Daoy (cell line): ENCODE measurements around the gene ERF. TPM values are rescaled to one million over a fixed set of nuclear protein-coding genes. Genes with fewer than 3 reads are reported as not detected.

Experiments
- DNase-seq: peaks from one replicate; pipeline ENCODE4 v3.0.0-alpha.2; 2015; ENCODE audit warnings: low read depth
- total RNA-seq: library from RNA; depleted of rRNA; stranded (reverse); fragments of >200 nt; shearing (Covaris generic); gene quantifications from 2 replicates; pipeline ENCODE4 v1.2.3, GENCODE V29; 2014; rRNA removed

ERF gene
- 23.8 and 30.8 TPM in 2 replicates for total RNA-seq

GRCh38 chr19:42254850-42255765, at the start of gene ERF:
Gene ERF (minus strand): TSS chr19:42255128. CDS start chr19:42254999, 129 bp downstream.
- DNase-seq, result peak; percentile 96

- no peak for DNase-seq
Observed at GRCh38 chr19:42303876-42304275, 48.9 kb upstream of the ERF start.

DNA sequence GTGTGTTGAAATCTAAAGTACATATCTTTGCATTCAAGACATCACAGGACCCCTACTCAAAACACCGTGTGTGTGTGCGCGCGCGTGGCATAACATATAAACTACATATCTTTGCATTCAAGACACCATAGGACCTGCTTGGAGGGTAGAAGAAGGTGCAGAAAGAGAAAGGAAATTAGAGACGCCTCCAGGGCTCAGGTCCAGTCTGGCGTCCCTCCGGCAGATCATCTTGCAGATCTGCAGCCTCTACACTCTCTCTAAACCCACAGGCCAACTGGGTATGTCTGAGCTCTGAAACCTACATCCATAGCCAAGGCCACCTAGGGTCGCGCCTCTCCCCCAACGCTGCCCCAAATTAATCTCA, 48.2 kb upstream of the ERF start:
- DNase-seq, result no peak

GRCh38 chr19:42301646-42302203, 46.8 kb upstream of the ERF start, which contains the start of gene PRR19:
Gene PRR19 (plus strand): TSS chr19:42302132. CDS start chr19:42309585, 7,453 bp downstream.
- no peak for DNase-seq

DNA sequence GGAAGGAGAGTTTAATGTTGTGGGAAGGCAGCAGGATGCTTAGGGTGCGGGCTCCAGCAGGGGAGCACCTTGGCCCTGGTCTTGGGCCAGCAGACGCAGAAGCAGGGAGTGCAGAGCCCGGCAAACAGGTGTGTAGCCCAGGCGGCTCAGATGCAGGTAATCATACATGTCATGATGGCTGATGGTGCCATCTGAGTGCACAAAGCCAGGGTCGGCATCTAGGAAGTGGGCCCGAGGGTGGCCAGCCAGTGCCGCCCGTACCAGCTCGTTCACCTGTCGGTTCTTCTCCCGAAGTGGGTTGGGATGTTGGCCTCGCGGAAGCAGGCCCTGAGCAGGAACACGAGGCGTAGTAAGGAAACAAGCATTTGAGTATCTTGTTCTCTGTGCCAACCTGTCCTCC, 42.1 kb upstream of the ERF start:
- DNase-seq, result no peak

DNA sequence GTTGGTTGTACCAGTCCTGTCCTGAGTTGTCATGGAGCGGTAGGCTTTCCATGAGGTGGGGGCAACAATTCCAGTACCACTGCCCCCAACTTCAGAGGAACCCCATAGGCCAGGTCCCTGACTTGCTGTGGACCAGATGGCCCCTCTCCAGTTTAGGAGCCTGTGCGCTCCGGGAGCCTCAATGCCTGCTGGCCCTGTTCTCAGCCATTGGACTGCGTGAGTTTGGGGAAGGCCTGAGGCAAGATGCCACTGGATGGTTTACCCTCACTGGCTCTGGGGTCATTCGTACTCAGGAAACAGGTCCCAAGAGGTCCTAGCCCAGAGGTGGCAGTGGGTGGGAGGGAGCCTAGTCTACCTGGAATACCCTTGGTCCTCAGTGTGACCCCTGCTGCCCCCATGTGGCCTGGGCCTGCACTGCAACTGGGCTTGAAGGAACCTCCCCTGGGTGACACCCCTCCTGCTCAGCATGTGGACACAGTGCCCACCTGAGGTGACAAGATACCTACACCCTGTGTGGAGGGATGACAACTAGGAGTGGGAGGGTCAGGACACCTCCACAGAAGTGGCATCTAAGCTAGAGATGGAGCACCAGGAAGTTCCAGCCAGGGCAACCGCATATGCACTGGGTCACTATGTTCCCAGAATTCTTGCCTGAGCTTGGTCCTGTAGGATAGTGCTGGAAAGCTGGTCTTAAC, 41.0 kb upstream of the ERF start:
- peak; percentile 82 for DNase-seq

DNA sequence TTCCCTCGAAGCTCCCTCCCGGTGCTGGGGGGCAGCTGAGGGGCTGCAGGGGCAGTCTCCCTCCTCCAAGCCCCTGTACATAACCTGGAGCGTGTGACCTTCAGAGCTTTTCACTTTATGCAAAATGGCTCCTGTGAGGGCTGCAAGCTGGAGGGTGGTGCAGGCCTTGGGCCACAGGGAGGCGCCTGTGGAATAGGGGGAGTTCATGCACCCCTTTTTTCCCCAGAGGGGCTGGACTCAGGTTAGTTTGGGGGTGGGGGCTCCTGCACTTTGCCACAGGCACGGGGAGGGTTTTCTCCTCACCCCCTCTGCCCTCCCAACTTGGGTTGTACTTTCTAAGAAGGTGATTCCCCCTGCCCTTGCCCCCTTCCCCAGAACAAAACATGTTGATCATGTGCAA, 40.4 kb upstream of the ERF start:
- DNase-seq, result no peak

- no peak for DNase-seq
Observed at GRCh38 chr19:42294471-42295137, 39.7 kb upstream of the ERF start.

DNA sequence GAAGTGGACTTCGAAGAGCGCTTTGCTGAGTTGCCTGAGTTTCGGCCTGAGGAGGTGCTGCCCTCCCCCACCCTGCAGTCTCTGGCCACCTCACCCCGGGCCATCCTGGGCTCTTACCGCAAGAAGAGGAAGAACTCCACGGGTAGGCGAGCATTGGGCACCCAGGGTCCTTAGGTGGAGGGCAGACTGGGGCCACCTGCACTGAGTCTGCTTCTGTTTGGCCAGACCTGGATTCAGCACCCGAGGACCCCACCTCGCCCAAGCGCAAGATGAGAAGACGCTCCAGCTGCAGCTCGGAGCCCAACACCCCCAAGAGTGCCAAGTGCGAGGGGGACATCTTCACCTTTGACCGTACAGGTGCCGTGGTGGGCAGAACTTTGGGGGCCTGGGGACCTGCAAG, 39.0 kb upstream of the ERF start:
- DNase-seq, result no peak

GRCh38 chr19:42293540-42293939, 38.6 kb upstream of the ERF start:
- no peak for DNase-seq

DNA sequence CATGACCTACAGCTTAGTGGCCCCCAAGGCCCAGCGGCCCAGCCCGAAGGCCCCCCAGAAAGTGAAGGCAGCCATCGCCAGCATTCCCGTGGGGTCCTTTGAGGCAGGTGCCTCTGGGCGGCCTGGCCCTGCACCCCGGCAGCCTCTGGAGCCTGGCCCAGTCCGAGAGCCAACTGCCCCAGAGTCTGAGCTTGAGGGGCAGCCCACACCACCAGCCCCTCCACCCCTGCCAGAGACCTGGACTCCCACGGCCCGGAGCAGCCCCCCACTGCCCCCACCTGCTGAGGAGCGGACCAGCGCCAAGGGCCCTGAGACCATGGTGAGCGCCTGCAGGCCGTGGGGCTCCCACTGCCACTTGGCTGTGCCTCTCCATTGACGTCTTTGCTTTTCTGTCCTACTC, 38.0 kb upstream of the ERF start:
- no peak for DNase-seq

GRCh38 chr19:42292042-42292960, 37.4 kb upstream of the ERF start:
- no peak for DNase-seq

GRCh38 chr19:42291435-42291810, 36.5 kb upstream of the ERF start:
- DNase-seq, result no peak

GRCh38 chr19:42290523-42291434, 35.9 kb upstream of the ERF start:
- DNase-seq, result peak; percentile 50

DNA sequence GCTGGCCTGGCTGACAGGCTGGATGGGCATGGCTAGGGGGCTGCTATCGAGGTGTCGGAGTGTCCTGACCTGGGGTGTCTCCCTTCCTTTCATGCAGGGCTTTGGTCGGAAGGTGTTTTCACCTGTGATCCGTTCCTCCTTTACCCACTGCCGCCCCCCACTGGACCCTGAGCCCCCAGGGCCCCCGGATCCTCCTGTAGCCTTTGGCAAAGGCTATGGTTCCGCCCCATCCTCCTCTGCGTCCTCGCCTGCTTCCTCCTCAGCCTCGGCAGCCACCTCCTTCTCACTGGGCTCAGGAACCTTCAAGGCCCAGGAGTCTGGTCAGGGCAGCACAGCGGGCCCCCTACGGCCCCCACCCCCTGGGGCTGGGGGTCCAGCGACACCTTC, 35.2 kb upstream of the ERF start:
- no peak for DNase-seq

- DNase-seq, result no peak
Observed at GRCh38 chr19:42289556-42290041, 34.7 kb upstream of the ERF start.

GRCh38 chr19:42288881-42289555, 34.1 kb upstream of the ERF start:
- no peak for DNase-seq

DNA sequence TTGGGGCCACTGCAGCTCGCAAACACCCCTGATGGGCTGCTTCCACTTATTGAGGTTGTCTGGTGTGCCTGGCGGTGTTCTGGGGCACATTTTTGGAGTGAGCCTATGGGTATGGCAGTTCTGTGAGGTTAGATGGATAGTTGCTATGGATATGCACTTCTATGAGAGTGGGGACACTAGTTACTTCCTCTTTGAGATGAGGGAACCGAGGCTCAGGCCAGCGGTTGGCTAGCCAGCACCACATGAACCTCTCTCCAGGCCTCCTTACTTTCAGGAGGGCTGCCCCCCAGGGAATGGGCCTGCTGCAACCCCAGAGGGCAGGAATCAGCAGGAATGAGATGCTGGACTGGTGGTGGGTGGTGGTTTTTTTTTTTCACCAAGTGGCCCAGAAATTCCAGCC, 33.5 kb upstream of the ERF start:
- DNase-seq, result no peak

DNA sequence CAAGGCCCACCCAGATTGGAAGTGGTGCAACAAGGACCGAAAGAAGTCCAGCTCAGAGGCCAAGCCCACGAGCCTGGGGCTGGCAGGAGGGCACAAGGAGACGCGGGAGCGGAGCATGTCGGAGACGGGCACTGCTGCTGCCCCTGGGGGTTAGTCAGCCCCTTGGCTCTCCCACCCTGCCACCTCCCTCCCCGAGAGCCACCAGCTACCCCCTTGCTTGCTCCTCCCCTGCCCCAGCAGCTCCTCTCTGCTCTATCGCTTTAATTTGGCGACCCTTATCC, 32.8 kb upstream of the ERF start:
- DNase-seq, result no peak
